HG02610 (cell line): ENCODE measurements around the gene OMP.
A peak's percentile ranks its signal among the peaks of the same experiment; 100 is the strongest.
"Not testable (repeated sequence)": the region's sequence is repeated elsewhere in the genome, so short reads cannot be mapped to it uniquely, and the experiment has no call there.

Experiments used
- ATAC-seq: cut with Tn5 transposase; IDR thresholded peaks from one replicate; pipeline ENCODE4 v1.9.1; 2021; ENCODE audit warnings: mild to moderate bottlenecking, moderate library complexity; ENCODE audit not compliant: unreplicated experiment

OMP gene

GRCh38 chr11:77084581-77085191 lies 18.0 kb upstream of the OMP start:
- ATAC-seq: no peak

DNA sequence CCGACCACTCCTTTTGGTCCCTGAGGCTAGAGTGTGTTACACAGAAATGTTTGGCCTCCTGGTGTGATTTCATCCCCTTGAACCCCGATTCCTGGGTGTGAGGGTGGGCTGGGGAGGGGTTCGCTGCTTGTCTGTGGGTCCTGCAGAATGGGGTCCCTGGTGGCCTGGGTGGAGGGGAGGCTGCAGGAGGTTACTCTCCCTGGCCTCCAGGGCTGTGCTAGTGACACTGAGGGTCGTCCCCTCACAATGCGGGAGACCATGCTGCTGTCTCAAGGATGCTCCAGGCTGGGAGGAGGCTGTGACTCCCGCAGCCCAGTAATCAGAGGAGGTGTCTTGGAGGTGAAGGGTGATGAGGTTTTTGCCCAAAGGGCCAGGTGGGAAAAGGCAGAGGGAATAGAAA lies 17.0 kb upstream of the OMP start:
- ATAC-seq: no peak

DNA sequence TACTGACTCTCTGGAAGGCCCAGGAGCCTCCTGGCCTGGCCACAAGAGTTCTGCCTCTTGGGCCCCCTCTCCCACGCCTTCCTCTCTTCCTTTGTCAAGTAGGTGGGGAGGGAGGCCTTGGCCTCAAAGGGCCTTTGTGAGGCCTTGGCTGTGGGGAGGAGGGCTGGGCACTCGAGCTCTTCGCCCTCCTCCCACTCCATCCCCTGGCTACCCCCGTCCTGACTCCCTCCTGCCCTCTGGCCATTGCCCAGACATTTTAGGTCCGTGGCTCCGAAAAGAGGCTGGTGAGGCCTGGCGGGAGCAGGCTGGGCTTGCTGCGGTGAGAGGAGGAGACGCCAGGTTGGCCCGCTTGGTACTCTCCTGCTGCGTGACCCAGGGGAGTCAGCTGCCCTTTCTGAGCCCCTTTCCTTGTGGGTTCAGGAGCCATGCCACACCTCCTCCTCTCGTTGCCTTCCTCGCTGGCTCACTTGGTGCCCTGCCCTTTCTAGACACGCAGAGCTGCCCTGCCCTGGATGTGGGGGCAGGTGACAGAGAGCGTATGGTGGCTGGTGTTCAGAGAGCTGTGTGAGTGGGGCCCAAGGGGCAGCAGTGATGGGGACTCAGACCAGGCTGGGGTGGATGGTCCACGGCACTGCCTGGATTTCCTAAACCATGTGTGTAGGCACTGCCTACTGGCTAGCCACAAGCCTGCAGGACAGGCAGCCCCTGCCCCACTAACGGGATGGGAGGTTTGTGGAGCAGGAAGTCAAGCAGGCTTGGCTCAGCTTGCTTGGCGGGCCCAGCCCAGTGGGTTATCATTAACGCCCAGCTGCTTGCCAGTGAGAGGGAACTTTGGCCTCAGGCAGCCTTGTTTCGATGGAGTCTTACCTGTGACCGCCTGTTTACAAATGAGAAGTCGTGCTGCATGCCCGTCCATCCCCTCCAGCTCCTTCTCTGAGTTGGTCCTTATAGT lies 15.8 kb upstream of the OMP start:
- no peak for ATAC-seq

DNA sequence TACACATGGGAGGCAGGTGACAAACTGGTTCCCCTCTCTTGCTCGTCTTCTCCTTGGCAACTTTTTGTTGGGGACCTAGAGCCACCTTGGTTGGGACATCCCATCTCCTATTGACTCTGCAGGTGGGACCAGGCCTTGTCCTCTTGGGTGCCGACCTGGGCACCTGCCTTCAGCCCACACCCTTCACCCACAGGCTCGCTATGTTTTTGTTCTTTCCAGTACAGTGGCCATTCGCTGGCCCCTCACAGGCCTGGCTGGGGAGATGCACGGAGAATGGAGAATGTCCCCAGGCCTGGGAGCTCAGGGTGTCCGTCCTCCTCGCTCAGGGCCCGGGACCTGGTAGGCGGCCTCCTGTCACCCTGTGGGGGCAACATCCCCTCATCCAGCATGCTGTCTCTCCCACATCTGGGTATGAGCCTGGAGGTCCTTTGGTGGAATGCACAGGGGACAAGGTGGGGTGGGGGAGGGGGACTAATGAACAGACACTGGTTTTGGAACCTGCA lies 14.9 kb upstream of the OMP start:
- no peak for ATAC-seq

DNA sequence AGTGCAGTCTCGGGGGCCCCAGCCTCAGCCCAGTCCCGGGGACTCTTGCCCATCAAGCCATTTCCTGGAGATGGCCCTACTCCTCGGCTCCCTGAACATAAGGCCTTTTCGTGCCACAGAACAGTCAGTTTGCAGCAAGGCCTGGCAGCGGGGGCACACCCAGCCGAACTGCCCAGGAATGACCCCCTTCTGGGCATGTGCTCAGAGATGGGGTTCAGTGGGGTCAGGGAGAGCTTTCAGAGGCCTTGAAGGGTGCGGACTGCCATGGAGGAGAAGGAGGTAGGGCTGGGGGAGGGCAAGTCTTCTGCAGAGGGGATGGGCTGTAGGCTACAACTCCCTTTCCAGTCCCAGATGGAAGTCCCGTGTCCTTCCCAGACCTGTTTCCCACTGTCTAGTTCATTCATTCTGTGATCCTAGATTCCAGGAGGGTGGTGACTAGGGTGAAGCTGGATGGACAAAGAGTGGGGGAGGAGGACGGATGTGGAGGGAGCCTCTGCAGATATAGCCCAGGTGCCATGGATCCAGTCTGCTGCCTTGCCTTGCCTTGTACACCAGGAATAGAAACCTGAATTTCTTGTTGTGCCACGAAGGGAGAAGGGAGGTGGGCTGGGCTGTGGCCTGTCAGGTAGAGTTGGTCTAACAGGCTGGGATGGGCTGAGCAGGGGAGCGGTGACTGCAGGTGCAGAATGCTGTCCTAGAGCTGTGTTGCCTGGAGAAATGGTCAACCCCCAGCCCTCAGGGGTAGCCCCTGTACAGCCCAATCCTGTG lies 14.2 kb upstream of the OMP start:
- no peak for ATAC-seq

DNA sequence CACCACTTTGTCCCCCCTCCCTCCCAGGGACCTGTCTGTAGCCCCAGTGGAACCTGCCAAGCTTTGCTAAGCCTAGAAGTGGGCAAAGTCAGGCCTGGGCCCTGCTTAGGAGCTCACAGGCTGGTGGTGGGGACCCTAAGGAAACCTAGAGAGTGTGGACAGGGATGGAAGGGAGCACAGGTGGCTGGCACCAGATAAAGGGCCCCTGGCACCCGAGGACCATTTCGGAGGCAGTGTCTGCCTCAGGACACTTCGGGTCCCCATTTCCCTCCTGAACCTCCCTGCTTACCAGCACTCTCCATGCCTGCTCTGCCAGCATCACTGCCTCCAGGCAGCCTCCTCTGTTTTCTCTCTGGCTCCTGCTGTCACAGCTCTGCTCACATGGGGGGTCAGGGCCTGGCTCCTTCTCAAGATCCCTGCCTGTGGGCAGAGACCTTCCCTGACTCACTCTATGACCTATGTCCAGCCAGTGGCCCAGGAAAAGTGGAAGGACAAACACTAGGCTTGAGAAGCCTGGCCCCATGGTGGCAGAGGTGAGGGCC lies 13.6 kb upstream of the OMP start:
- ATAC-seq: no peak

GRCh38 chr11:77090046-77090372 lies 12.6 kb upstream of the OMP start:
- ATAC-seq: no peak

DNA sequence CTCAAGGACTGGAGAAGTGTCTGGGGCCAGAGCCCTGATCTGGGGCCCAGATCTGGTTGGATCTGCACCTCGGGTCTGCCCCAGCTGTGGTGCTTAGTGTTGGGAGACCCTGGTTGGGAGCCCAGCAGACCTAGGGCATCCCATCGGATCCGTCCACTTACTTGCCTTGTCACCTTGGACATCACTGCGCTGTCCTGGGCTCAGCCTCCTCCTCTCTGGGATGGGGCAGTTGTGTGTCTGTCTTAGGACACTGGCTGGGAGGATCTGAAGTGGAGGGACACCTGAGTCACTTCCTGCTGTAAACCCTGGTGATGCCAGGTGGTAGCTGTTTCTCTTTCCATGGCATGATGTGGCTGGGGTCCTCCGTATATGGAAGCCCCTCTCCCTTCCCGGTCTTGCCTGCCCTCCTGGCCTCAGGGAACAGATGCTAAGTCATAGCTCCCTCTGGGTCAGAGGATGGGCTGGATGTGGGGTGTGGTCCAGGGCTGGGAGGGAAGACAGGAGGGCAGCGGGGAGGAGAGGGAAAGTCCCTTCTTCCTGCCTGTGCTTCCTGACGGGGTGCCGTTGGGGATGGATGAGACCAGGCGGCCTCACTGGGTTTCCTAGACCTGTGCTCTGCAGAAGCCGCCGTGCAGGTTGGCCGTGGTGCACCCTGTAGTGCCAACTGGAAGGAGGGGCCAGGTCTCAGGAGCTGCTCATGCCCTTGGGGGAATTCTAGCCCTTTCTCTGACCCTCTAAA lies 12.1 kb upstream of the OMP start:
- ATAC-seq: no peak

DNA sequence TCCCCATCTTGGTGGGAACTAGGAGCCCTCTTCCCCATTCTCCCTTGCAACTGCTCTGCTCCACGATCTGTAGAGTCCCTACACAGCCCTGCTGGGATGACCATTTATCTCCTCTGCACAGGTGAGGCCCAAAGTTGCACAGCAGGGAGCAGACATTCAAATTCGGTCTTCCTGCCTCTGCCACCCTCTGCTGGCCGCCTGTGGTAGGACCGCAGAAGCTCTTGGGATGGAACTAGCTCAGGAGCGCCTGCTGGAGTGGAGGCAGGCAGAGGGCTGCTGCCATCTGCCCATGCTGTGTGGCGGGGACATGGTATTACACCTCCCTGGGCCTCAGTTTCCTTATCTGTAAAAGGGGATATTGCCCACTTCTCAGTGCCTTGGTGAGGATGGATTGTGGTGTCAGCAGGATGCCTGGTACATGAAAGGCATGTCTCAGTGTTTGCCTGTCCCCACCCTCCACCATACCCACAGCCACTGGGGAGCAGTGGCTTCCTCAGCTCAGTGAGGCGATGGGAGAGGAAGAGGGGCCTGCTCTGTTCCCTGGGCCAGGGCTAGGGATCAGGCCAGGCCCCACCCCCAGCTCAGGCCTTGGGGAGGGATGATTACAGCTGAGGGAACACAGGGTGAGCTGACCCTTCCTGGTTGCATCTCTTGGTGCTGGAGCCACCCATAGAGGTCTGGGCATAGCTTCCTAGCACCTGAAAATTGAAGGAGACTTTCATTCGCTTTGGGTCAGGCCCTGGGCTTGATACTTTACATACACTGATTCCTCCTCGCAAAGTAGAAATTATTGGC lies 11.3 kb upstream of the OMP start:
- peak; percentile 87 for ATAC-seq

- no peak for ATAC-seq
Observed at GRCh38 chr11:77092382-77092781, 10.3 kb upstream of the OMP start.

DNA sequence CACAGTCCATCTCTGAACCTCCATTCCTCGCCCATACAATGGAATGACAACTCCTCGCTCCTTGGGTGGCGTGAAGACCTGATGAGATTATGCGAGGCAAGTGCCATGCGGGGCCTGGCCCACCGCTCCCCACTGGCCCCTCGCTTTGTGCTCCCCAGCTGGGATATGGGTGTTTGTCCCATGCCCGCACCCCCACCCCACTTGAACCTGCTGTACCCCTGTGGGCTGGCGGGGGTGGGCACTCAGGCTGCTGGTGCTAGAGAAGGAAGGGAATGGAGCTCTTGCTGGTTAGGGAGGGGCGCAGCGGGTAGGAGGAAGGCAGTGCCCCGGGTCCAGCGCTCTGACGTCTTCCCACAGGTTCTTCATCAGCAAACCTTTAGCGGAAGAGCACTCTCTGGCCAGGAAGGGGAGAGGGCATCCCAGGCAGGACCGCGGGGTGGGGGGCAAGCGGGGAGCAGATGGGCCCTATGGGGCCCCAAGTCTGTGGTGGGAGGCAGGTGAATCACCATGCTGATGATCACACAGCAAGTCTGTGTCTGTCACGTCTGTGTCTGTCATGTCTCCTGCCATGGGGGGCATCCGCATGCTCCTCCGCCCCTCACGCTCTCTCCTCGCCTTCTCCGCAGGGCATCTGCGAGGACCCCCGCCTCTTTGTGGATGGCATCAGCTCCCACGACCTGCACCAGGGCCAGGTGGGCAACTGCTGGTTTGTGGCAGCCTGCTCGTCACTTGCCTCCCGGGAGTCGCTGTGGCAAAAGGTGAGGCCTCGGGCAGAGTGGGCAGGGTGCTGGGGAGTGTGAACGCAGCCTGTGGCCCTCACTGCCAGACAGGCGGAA lies 9.4 kb upstream of the OMP start:
- no peak for ATAC-seq

DNA sequence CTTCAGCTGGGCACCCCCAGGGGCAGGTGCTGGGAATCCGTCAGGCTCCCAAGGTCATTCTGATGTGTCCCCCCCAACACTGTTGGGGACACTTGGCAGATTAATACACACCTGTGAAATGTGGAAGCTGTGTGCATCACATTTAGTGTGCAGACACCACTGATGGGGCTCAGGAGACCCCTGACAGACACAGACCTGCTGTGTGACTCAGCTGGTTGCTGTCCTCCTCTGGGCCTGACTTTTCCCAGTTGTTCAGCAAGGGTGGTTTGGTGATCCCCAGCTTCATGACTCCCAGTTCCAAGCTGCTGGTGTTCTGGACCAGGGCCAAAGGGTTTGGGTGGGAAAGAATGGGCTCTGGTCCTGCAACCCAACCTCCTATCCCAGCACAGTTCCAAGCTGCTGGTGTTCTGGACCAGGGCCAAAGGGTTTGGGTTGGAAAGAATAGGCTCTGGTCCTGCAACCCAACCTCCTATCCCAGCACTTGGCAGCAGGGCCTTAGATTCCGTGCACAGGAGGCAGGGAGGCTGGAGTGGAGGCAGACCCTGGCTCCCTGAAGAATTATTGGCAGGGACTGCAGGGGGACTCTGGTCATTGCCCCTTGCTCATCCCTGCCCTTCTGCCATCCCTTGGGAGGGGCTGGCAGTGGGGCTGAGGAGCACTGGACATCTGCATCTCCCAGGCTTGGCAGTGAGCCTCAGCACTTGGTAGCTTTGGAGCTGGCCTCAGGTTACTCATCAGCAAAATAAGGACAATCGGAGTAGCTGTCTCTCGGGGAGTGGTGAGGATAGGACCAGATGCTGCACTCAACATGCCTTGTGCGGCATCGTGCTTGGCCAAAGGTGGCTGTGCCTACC lies 8.4 kb upstream of the OMP start:
- ATAC-seq: no peak

DNA sequence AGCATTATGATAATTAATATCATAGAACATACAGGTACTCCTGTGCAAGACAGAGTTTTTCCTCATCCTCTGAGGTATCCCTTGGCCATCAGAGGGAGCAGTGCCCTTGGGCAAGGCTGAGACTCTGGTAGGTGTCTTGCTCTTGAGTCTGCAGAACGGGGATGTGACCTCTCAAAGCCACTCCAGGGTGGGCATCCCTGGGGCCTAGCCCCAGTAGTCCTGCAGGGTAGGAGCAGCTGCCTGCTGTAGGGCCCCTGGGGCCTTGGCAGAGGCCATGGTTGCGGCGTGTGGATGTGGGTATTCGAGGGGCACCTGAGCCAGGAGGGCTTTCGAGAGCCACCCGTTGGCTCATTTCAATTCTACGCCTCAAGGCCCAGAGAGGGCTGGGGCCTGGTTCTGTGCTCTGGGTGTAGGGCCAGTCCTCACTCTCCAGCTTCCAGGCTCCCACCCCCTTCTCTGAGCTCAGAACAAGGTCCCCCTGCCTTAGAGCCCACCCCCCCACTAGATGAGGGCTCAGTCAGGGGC lies 7.7 kb upstream of the OMP start:
- no peak for ATAC-seq

DNA sequence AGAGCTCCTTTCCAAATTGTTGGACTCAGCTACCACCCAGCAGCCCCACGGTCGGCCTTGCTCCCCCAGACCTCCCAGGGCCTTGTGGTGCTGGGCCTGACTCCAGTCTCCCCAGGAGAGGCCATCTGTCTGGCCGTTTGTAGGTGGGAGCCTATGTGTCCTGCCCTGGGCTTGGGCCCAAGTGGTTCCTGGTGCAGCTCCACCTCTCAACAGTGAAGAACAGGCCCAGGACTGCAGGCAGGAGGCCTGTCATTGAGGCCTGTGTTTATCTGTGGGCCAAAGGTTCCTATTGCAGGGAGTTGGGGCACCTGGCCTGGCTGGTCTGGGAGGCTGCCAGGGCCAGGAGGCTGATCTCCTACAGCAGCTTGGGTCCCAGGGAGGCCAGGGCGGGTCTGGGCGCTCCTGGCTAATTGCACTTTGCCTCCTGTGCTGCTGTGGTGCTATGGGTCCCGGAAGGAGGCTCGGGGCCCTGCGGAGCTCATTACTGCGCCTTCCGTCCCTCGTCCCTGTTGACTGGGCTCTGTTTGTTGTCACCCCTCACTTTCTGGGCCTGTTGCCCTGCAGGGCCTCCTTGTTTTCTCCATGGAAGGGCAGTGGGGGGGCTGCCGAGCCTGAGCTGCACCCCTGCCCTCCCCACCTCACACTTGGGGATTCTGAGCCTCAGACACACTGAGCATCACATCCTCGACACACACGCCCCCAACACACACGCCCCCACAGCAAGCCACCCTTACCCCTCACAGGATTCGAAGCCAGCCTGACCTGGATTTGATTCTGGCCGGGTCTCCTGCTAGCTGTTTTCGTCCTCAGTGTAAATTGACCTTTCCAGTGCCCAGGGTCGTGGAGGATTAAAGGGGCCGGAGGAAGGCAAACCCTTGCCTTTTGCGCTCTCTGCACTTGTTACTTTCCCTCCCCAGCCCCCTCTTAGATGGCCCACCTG lies 6.8 kb upstream of the OMP start:
- ATAC-seq: no peak

- no peak for ATAC-seq
Observed at GRCh38 chr11:77096591-77097019, 6.0 kb upstream of the OMP start.

DNA sequence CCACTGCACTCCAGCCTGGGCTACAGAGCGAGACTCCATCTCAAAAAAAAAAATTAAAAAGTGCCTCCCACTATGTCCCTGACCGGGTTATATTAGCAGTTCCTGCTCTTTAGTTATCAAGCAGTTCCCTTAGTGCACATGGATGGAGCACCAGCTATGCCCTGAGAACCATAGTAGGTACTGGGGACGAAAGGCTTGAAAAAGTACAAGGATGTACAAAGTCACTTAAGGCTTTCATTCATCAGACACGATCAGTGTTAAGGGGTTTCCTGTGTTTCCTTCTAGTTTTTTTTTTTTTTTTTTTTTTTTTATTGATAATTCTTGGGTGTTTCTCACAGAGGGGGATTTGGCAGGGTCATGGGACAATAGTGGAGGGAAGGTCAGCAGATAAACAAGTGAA lies 5.5 kb upstream of the OMP start:
- not testable (repeated sequence) for ATAC-seq
